Embryonic facial prominence (tissue), 1 donor: ENCODE measurements around the gene KIF6.

Source experiments
- DNase-seq: peaks from one replicate; pipeline ENCODE4 v3.0.0-alpha.2; 2016; ENCODE audit errors: extremely low spot score

Gene KIF6

GRCh38 chr6:39664173-39664572, 61.0 kb downstream of the KIF6 start:
- no peak for DNase-seq

- no peak for DNase-seq
Observed at GRCh38 chr6:39657355-39658135, 67.7 kb downstream of the KIF6 start.

GRCh38 chr6:39654121-39654520, 71.1 kb downstream of the KIF6 start:
- DNase-seq, result no peak

GRCh38 chr6:39653612-39654011, 71.6 kb downstream of the KIF6 start:
- DNase-seq, result no peak

- DNase-seq, result no peak
Observed at GRCh38 chr6:39649996-39650395, 75.2 kb downstream of the KIF6 start.

GRCh38 chr6:39646751-39647420, 78.3 kb downstream of the KIF6 start:
- DNase-seq, result no peak

GRCh38 chr6:39642270-39642669, 82.9 kb downstream of the KIF6 start:
- DNase-seq, result no peak

- DNase-seq, result no peak
Observed at GRCh38 chr6:39638126-39638822, 86.9 kb downstream of the KIF6 start.

GRCh38 chr6:39634646-39635341, 90.4 kb downstream of the KIF6 start:
- DNase-seq, result no peak

- no peak for DNase-seq
Observed at GRCh38 chr6:39625209-39625608, 100.0 kb downstream of the KIF6 start.

GRCh38 chr6:39623750-39624149, 101.5 kb downstream of the KIF6 start:
- DNase-seq, result no peak

GRCh38 chr6:39617520-39617919, 107.7 kb downstream of the KIF6 start:
- DNase-seq, result no peak

- DNase-seq, result no peak
Observed at GRCh38 chr6:39617026-39617425, 108.2 kb downstream of the KIF6 start.

GRCh38 chr6:39615622-39616021, 109.6 kb downstream of the KIF6 start:
- DNase-seq, result no peak

- no peak for DNase-seq
Observed at GRCh38 chr6:39614393-39614950, 110.7 kb downstream of the KIF6 start.

GRCh38 chr6:39610221-39610620, 115.0 kb downstream of the KIF6 start:
- peak; percentile 81 for DNase-seq

- DNase-seq, result no peak
Observed at GRCh38 chr6:39608652-39609345, 116.4 kb downstream of the KIF6 start.

- DNase-seq, result no peak
Observed at GRCh38 chr6:39602601-39603519, 122.3 kb downstream of the KIF6 start.

GRCh38 chr6:39599973-39600372, 125.2 kb downstream of the KIF6 start:
- DNase-seq, result no peak

- DNase-seq, result no peak
Observed at GRCh38 chr6:39599341-39599740, 125.9 kb downstream of the KIF6 start.
